HG03280 (cell line): ENCODE results near the gene THRSP.
"Not testable (repeated sequence)": the region's sequence is repeated elsewhere in the genome, so short reads cannot be mapped to it uniquely, and the experiment has no call there.

Source experiments
- ATAC-seq: cut with Tn5 transposase; IDR thresholded peaks from one replicate; pipeline ENCODE4 v1.9.1; 2021; ENCODE audit warnings: mild to moderate bottlenecking, moderate library complexity; ENCODE audit not compliant: unreplicated experiment

The THRSP gene

GRCh38 chr11:78038697-78039313, 24.9 kb upstream of the THRSP start:
- ATAC-seq, result no peak

GRCh38 chr11:78039391-78039918, 24.2 kb upstream of the THRSP start:
- ATAC-seq, result no peak

GRCh38 chr11:78039919-78040671, 23.6 kb upstream of the THRSP start:
- ATAC-seq, result no peak

- ATAC-seq, result no peak
Observed at GRCh38 chr11:78040691-78041379, 22.8 kb upstream of the THRSP start.

- ATAC-seq, result not testable (repeated sequence)
Observed at GRCh38 chr11:78041380-78041719, 22.3 kb upstream of the THRSP start.

- no peak for ATAC-seq
Observed at GRCh38 chr11:78041843-78042440, 21.7 kb upstream of the THRSP start.

GRCh38 chr11:78044706-78045105, 19.0 kb upstream of the THRSP start:
- ATAC-seq, result no peak

- peak; percentile 76 for ATAC-seq
Observed at GRCh38 chr11:78045851-78046485, 17.7 kb upstream of the THRSP start.

GRCh38 chr11:78046486-78046854, 17.2 kb upstream of the THRSP start:
- ATAC-seq, result no peak

- no peak for ATAC-seq
Observed at GRCh38 chr11:78048561-78048960, 15.1 kb upstream of the THRSP start.

GRCh38 chr11:78049348-78049747, 14.3 kb upstream of the THRSP start:
- no peak for ATAC-seq

- ATAC-seq, result no peak
Observed at GRCh38 chr11:78050964-78051831, 12.5 kb upstream of the THRSP start.

GRCh38 chr11:78054971-78055370, 8.7 kb upstream of the THRSP start:
- no peak for ATAC-seq

- ATAC-seq, result no peak
Observed at GRCh38 chr11:78056093-78056492, 7.6 kb upstream of the THRSP start.

- no peak for ATAC-seq
Observed at GRCh38 chr11:78057462-78058055, 6.1 kb upstream of the THRSP start.

- not testable (repeated sequence) for ATAC-seq
Observed at GRCh38 chr11:78059749-78060328, 3.8 kb upstream of the THRSP start.

- ATAC-seq, result no peak
Observed at GRCh38 chr11:78060533-78060932, 3.1 kb upstream of the THRSP start.

- no peak for ATAC-seq
Observed at GRCh38 chr11:78061088-78061920, 2.4 kb upstream of the THRSP start.
